HEK293 (cell line): ENCODE data around the gene RASEF.

Experiments
- BCL11A ChIP-seq: fragments of 450-650 bp; formaldehyde crosslinking; IDR thresholded peaks from 2 replicates; pipeline ENCODE4 v1.5.1; 2016; ENCODE audit warnings: low read depth, missing biosample characterization, missing genetic modification characterization
- GLI4 ChIP-seq: fragments of 450-650 bp; formaldehyde crosslinking; IDR thresholded peaks from 2 replicates; pipeline ENCODE4 v1.5.1; 2016; ENCODE audit warnings: missing biosample characterization, missing genetic modification characterization
- GLIS1 ChIP-seq: fragments of 450-650 bp; formaldehyde crosslinking; IDR thresholded peaks from 2 replicates; pipeline ENCODE4 v1.5.1; 2016; ENCODE audit warnings: missing biosample characterization, missing genetic modification characterization
- HOXA7 ChIP-seq: sonication (generic); formaldehyde crosslinking; IDR thresholded peaks from 2 replicates; pipeline ENCODE4 v1.8.1; 2022; ENCODE audit warnings: missing genetic modification reagents, borderline replicate concordance
- INSM2 ChIP-seq: fragments of 450-650 bp; formaldehyde crosslinking; IDR thresholded peaks from 2 replicates; pipeline ENCODE4 v1.5.1; 2016; ENCODE audit warnings: missing biosample characterization, missing genetic modification characterization
- KLF8 ChIP-seq: fragments of 450-650 bp; formaldehyde crosslinking; IDR thresholded peaks from 2 replicates; pipeline ENCODE4 v1.5.1; 2016; ENCODE audit warnings: missing biosample characterization, missing genetic modification characterization
- PRDM1 ChIP-seq: fragments of 450-650 bp; formaldehyde crosslinking; IDR thresholded peaks from 2 replicates; pipeline ENCODE4; 2016; ENCODE audit warnings: missing biosample characterization, missing genetic modification characterization
- SCRT1 ChIP-seq: fragments of 450-650 bp; formaldehyde crosslinking; IDR thresholded peaks from 2 replicates; pipeline ENCODE4 v1.5.1; 2016; ENCODE audit warnings: missing biosample characterization, missing genetic modification characterization, borderline replicate concordance
- SP3 ChIP-seq: fragments of 450-650 bp; formaldehyde crosslinking; IDR thresholded peaks from 2 replicates; pipeline ENCODE4 v1.5.1; 2016; ENCODE audit warnings: missing biosample characterization, missing genetic modification characterization
- YY2 ChIP-seq: fragments of 450-650 bp; formaldehyde crosslinking; IDR thresholded peaks from 2 replicates; pipeline ENCODE4 v1.5.1; 2016; ENCODE audit warnings: missing biosample characterization, missing genetic modification characterization
- ZEB2 ChIP-seq: fragments of 450-650 bp; formaldehyde crosslinking; IDR thresholded peaks from 2 replicates; pipeline ENCODE4 v1.5.1; 2016; ENCODE audit warnings: missing biosample characterization, missing genetic modification characterization
- ZNF10 ChIP-seq: fragments of 450-650 bp; formaldehyde crosslinking; IDR thresholded peaks from 2 replicates; pipeline ENCODE4 v1.5.1; 2017; ENCODE audit warnings: missing biosample characterization, missing genetic modification characterization
- ZNF121 ChIP-seq: fragments of 450-650 bp; formaldehyde crosslinking; IDR thresholded peaks from 2 replicates; pipeline ENCODE4 v1.5.1; 2016; ENCODE audit warnings: missing biosample characterization, missing genetic modification characterization
- ZNF324 ChIP-seq: fragments of 450-650 bp; formaldehyde crosslinking; IDR thresholded peaks from 2 replicates; pipeline ENCODE4 v1.5.1; 2016; ENCODE audit warnings: missing biosample characterization, missing genetic modification characterization
- ZNF335 ChIP-seq: fragments of 450-650 bp; formaldehyde crosslinking; conservative IDR thresholded peaks from 2 replicates; pipeline ENCODE4 v1.5.1; 2016; ENCODE audit warnings: missing biosample characterization, missing genetic modification characterization
- ZNF362 ChIP-seq: fragments of 450-650 bp; formaldehyde crosslinking; IDR thresholded peaks from 2 replicates; pipeline ENCODE4 v1.5.1; 2016; ENCODE audit warnings: missing biosample characterization, missing genetic modification characterization
- ZNF433 ChIP-seq: fragments of 450-650 bp; formaldehyde crosslinking; IDR thresholded peaks from 2 replicates; pipeline ENCODE4 v1.5.1; 2016; ENCODE audit warnings: missing biosample characterization, missing genetic modification characterization, low read depth
- ZNF521 ChIP-seq: fragments of 450-650 bp; formaldehyde crosslinking; IDR thresholded peaks from 2 replicates; pipeline ENCODE4 v1.5.1; 2017; ENCODE audit warnings: missing biosample characterization, mild to moderate bottlenecking, missing genetic modification characterization
- ZNF610 ChIP-seq: fragments of 450-650 bp; formaldehyde crosslinking; IDR thresholded peaks from 2 replicates; pipeline ENCODE4 v1.5.1; 2016; ENCODE audit warnings: missing biosample characterization, missing genetic modification characterization, borderline replicate concordance
- ZNF623 ChIP-seq: fragments of 450-650 bp; formaldehyde crosslinking; IDR thresholded peaks from 2 replicates; pipeline ENCODE4 v1.5.1; 2016; ENCODE audit warnings: missing biosample characterization, missing genetic modification characterization
- ZNF645 ChIP-seq: fragments of 450-650 bp; formaldehyde crosslinking; IDR thresholded peaks from 2 replicates; pipeline ENCODE4; 2016; ENCODE audit warnings: missing biosample characterization, missing genetic modification characterization
- ZNF701 ChIP-seq: fragments of 450-650 bp; formaldehyde crosslinking; IDR thresholded peaks from 2 replicates; pipeline ENCODE4 v1.5.1; 2016; ENCODE audit warnings: missing biosample characterization, missing genetic modification characterization
- ZSCAN5A ChIP-seq: fragments of 450-650 bp; formaldehyde crosslinking; IDR thresholded peaks from 2 replicates; pipeline ENCODE4 v1.5.1; 2016; ENCODE audit warnings: missing biosample characterization, missing genetic modification characterization
- TF ChIP-seq, protein P1 (sequence below): fragments of 450-650 bp; formaldehyde crosslinking; IDR thresholded peaks from 2 replicates; pipeline ENCODE4 v1.5.1; 2016; ENCODE audit warnings: missing biosample characterization, missing genetic modification characterization
- TF ChIP-seq, protein P2 (sequence below): fragments of 450-650 bp; formaldehyde crosslinking; IDR thresholded peaks from 2 replicates; pipeline ENCODE4 v1.5.0; 2017; ENCODE audit warnings: missing biosample characterization, missing genetic modification characterization, borderline replicate concordance
- TF ChIP-seq, protein P3 (sequence below): fragments of 450-650 bp; formaldehyde crosslinking; IDR thresholded peaks from 2 replicates; pipeline ENCODE4 v1.5.1; 2016; ENCODE audit warnings: missing biosample characterization, missing genetic modification characterization, low read depth
- TF ChIP-seq, protein P4 (sequence below): fragments of 450-650 bp; IDR thresholded peaks from 2 replicates; pipeline ENCODE4 v1.5.1; 2018; ENCODE audit warnings: missing biosample characterization, missing genetic modification characterization

The RASEF gene

DNA sequence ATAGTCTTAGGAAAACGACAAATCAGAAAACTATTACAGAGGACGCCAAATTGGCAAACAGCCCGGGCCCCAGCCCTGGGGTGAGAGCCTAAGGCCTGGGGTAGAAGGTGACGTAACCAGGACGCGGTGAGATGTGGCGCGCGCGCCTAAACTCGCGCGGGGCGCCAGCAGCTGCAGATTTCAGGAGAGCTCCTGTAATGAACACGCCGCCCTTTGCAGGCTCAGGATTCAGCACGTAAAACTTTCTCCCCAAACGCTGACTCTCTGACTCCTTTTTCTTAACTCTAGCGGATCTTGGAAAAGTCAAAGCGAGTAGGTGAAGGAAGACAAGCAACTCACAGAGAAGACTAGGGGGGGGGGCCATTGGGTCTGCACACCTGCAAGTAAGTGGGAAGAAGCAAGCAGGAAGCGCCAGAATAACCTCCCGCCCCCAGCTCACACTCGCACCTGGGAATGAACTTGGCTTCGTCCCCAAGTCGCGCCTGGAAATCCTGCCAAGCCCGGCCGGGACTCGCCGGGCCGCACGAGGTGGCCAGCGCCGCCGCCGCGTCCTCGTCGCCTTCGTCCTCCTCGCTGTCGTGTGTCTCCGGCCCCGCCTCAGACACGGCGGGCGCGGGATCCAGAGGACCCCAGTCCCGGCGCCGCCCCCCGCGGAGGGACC lies 822 bp downstream of the RASEF start (continued):
- TF ChIP-seq, protein P1, sequence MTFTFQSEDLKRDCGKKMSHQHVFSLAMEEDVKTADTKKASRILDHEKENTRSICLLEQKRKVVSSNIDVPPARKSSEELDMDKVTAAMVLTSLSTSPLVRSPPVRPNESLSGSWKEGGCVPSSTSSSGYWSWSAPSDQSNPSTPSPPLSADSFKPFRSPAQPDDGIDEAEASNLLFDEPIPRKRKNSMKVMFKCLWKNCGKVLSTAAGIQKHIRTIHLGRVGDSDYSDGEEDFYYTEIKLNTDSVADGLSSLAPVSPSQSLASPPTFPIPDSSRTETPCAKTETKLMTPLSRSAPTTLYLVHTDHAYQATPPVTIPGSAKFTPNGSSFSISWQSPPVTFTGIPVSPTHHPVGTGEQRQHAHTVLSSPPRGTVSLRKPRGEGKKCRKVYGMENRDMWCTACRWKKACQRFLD (tag by site-specific recombination) = no peak
- TF ChIP-seq BCL11A (tag by site-specific recombination) (no peak), ZNF10 (tag by site-specific recombination) (0 out of 2 replicates have a peak, but pooled peaks have one; percentile 26), ZNF362 (tag by site-specific recombination) (no peak), SP3 (tag by site-specific recombination) (no peak), ZNF610 (tag by site-specific recombination) (no peak), YY2 (tag by site-specific recombination) (no peak), ZNF645 (no peak), ZEB2 (tag by site-specific recombination) (no peak; the same call in 1 of the 2 replicates), ZNF335 (tag by site-specific recombination) (no peak; the same call in none of the 2 replicates), ZNF701 (tag by site-specific recombination) (no peak), ZSCAN5A (tag by site-specific recombination) (no peak), INSM2 (tag by site-specific recombination) (peak; percentile 51; the same call in 1 of the 2 replicates), SCRT1 (tag by site-specific recombination) (no peak), GLIS1 (tag by site-specific recombination) (0 out of 2 replicates have a peak, but pooled peaks have one; percentile 15), GLI4 (tag by site-specific recombination) (no peak), ZNF324 (tag by site-specific recombination) (no peak), KLF8 (tag by site-specific recombination) (0 out of 2 replicates have a peak, but pooled peaks have one; percentile 18), PRDM1 (peak; percentile 48; the same call in 1 of the 2 replicates), ZNF433 (tag by site-specific recombination) (no peak), ZNF521 (no peak), ZNF121 (tag by site-specific recombination) (no peak), ZNF623 (tag by site-specific recombination) (peak; percentile 23; the same call in 1 of the 2 replicates), HOXA7 (no peak)
- TF ChIP-seq, protein P2, sequence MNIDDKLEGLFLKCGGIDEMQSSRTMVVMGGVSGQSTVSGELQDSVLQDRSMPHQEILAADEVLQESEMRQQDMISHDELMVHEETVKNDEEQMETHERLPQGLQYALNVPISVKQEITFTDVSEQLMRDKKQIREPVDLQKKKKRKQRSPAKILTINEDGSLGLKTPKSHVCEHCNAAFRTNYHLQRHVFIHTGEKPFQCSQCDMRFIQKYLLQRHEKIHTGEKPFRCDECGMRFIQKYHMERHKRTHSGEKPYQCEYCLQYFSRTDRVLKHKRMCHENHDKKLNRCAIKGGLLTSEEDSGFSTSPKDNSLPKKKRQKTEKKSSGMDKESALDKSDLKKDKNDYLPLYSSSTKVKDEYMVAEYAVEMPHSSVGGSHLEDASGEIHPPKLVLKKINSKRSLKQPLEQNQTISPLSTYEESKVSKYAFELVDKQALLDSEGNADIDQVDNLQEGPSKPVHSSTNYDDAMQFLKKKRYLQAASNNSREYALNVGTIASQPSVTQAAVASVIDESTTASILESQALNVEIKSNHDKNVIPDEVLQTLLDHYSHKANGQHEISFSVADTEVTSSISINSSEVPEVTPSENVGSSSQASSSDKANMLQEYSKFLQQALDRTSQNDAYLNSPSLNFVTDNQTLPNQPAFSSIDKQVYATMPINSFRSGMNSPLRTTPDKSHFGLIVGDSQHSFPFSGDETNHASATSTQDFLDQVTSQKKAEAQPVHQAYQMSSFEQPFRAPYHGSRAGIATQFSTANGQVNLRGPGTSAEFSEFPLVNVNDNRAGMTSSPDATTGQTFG = no peak
- TF ChIP-seq, protein P3, sequence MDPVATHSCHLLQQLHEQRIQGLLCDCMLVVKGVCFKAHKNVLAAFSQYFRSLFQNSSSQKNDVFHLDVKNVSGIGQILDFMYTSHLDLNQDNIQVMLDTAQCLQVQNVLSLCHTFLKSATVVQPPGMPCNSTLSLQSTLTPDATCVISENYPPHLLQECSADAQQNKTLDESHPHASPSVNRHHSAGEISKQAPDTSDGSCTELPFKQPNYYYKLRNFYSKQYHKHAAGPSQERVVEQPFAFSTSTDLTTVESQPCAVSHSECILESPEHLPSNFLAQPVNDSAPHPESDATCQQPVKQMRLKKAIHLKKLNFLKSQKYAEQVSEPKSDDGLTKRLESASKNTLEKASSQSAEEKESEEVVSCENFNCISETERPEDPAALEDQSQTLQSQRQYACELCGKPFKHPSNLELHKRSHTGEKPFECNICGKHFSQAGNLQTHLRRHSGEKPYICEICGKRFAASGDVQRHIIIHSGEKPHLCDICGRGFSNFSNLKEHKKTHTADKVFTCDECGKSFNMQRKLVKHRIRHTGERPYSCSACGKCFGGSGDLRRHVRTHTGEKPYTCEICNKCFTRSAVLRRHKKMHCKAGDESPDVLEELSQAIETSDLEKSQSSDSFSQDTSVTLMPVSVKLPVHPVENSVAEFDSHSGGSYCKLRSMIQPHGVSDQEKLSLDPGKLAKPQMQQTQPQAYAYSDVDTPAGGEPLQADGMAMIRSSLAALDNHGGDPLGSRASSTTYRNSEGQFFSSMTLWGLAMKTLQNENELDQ (tag by site-specific recombination) = no peak
- TF ChIP-seq, protein P4, sequence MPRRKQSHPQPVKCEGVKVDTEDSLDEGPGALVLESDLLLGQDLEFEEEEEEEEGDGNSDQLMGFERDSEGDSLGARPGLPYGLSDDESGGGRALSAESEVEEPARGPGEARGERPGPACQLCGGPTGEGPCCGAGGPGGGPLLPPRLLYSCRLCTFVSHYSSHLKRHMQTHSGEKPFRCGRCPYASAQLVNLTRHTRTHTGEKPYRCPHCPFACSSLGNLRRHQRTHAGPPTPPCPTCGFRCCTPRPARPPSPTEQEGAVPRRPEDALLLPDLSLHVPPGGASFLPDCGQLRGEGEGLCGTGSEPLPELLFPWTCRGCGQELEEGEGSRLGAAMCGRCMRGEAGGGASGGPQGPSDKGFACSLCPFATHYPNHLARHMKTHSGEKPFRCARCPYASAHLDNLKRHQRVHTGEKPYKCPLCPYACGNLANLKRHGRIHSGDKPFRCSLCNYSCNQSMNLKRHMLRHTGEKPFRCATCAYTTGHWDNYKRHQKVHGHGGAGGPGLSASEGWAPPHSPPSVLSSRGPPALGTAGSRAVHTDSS = no peak
